GM12864 (cell line): ENCODE measurements around the gene DAB2IP.

Experiments used
- DNase-seq: peaks from one replicate; pipeline ENCODE4 v3.0.0-alpha.2; 2011; ENCODE audit warnings: low read depth
- H3K4me3 ChIP-seq: 2 replicates; pipeline ENCODE4 v1.5.1; 2011; ENCODE audit warnings: mild to moderate bottlenecking, low read depth, low read length, control low read depth
- TF ChIP-seq, protein P1 (sequence below): IDR thresholded peaks from 2 replicates; pipeline ENCODE4 v1.5.1; 2011; ENCODE audit warnings: low read depth, mild to moderate bottlenecking, moderate library complexity, low read length, control low read depth, inconsistent platforms; ENCODE audit errors: missing control alignments

DAB2IP gene

DNA sequence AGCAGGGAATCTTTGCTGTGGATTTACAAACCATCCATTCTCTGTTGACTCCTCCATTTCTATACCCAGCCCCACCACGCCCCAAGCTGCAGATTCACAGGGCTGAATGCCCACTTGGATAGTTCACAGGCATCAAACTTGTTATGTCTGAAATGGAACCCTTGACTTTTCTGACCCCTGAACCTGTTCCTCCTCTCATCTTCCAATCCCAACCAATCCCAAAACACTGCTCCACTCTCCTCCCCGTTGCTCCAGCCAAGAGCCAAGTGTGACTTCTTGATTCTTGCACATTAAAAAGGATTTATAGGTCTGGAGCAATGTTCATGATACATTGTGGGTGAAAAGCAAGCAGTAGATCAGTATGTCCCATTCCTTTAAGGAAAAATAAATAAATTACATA, 145.6 kb downstream of the DAB2IP start:
- TF ChIP-seq, protein P1, sequence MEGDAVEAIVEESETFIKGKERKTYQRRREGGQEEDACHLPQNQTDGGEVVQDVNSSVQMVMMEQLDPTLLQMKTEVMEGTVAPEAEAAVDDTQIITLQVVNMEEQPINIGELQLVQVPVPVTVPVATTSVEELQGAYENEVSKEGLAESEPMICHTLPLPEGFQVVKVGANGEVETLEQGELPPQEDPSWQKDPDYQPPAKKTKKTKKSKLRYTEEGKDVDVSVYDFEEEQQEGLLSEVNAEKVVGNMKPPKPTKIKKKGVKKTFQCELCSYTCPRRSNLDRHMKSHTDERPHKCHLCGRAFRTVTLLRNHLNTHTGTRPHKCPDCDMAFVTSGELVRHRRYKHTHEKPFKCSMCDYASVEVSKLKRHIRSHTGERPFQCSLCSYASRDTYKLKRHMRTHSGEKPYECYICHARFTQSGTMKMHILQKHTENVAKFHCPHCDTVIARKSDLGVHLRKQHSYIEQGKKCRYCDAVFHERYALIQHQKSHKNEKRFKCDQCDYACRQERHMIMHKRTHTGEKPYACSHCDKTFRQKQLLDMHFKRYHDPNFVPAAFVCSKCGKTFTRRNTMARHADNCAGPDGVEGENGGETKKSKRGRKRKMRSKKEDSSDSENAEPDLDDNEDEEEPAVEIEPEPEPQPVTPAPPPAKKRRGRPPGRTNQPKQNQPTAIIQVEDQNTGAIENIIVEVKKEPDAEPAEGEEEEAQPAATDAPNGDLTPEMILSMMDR = no peak
- no peak for DNase-seq

DNA sequence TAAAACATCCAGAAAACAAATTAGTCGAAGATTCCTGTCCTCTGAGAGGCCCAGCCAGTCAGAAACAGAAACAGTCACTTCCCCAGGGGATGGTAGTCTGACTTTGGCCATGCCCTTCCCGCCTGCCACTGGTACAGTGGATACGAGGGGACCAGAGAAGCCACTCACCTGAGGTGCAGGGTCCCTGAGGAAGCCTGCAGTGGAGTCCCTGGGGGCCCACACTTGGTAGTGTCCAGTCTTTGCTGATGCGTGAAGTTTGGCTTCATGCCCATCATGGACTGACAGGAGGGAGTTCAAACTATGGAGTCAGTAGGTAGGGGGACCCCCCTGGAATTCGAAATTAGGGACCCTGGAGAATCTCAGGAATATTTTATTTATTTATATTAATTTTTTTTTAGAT, 147.5 kb downstream of the DAB2IP start:
- H3K4me3 ChIP-seq = no peak overlapping the region
- DNase-seq = no peak
- TF ChIP-seq, protein P1 = no peak

More for the DNA sequence above, 145.6 kb downstream of the DAB2IP start:
- H3K4me3 ChIP-seq = no peak overlapping the region

DNA sequence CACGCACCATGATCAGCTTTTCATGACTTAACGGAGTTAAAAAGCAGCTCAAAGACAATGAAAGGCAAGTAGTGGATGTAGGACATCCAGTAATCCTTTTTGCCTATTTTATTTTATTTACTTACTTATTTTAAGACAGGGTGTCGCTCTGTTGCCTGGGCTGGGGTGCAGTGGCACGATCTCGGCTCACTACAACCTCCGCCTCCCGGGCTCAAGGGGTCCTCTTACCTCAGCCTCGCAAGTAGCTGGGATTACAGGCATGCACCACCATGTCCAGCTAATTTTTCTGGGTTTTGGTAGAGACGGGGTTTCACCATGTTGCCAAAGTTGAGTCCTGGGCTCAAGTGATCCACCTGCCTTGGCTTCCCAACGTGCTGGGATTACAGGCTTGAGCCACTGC, 148.9 kb downstream of the DAB2IP start:
- TF ChIP-seq, protein P1 = no peak
- H3K4me3 ChIP-seq = no peak overlapping the region
- no peak for DNase-seq

DNA sequence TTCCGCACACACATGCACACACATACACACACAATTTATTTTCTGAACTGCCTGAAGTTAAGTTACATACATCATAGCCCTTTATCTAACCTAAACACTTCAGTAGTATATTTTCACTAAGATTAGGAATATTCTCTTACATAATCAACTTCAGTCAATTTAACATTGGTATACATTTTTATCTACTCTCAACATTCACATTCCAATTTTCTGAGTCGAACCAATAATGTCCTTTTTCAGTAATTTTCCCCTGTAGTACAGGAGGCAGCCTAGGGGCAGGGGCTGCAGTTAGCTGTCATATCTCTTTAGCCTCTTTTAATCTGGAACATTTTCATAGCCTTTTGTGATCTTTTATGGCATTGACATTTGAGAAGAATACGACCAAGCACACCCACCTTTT, 150.1 kb downstream of the DAB2IP start:
- DNase-seq = no peak
- no peak overlapping the region for H3K4me3 ChIP-seq
- TF ChIP-seq, protein P1 = no peak

DNA sequence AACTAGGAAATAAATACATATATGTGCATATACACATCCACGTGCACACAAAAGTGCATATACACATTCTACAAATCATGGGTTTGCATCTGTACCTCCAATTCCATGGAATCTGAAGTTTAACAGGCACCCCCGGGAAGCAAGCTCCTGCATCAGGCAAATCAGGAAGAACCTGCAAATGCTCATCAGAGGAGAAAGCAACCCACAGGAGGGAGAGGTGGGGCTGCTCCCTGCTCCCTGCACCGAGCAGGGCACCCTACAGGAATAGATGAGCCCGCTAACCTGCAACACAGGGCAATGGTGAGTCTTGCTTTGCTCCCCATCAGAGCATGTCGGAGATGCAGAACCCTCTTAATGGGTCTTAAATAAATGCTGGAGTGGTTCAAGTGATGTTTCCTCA, 151.3 kb downstream of the DAB2IP start:
- no peak for DNase-seq
- TF ChIP-seq, protein P1 = no peak
- H3K4me3 ChIP-seq = no peak overlapping the region

DNA sequence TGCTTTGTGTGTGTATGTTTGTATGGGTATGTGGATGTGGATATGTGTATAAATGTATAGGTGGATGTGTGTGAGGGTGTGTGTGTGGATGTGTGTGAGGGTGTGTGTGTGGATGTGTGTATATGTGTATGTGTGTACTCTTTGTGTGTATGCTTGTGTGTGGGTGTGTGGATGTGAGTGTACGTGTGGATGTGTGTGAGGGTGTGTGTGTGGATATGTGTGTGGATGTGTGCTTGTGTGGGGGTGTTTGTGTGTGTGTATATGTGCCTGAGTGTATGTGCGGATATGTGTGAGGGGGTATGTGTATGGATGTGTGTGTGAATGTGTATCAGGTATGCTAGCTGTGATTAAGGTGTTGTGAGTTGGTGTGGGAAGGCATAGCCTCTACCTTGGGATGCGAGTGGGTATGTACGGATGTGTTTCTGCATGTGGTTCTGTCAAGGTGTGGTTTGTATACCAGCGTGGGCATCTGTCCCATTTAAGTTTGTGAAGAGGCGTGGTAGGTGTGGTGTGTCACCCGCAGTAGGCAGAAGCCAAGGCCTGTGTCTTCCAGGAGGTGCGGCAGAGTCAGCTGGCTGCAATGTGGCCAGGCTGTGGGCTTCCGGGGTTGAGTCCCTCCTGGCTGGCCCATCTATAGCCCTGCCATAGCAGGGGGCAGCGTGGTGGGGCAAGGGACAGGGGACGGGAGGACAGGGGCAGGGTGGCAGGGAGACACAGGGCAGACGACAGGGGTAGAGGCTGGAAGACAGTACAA, 155.8 kb downstream of the DAB2IP start:
- TF ChIP-seq, protein P1 = no peak
- DNase-seq = no peak

DNA sequence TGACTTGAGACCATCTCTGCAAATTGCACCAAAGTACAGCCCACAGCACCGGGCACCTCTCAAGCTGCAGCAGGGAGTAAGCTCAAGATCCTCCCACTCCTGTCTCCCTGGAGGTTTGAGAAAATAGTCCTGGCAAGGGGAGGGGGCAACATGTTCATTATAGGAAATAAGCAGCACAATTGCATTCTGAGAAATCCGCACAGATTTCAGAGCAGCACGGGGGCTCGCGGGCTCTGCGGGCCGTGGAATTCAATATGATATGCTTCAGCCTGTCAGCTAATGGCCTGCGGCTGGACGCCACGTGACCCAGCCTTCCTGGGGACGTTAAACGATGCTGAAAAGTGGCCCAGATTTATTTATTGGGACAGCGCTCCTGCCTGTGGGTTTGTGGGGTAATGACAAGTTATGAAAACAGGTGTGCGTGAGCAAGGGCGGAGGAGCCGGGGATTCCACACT, 156.4 kb downstream of the DAB2IP start:
- DNase-seq = no peak
- H3K4me3 ChIP-seq = no peak overlapping the region
- TF ChIP-seq, protein P1 = no peak

More for the DNA sequence above, 155.8 kb downstream of the DAB2IP start:
- H3K4me3 ChIP-seq = no peak overlapping the region
